ENCODE measurements around the gene KCNIP1.

Gene KCNIP1

GRCh38 chr5:170628691-170629565 lies 125.1 kb downstream of the KCNIP1 start:
- no peak for DNase-seq (ENCODE audit: low read depth)

GRCh38 chr5:170629566-170630175 lies 125.9 kb downstream of the KCNIP1 start:
- no peak for DNase-seq (ENCODE audit: low read depth)

GRCh38 chr5:170630226-170630625 lies 126.4 kb downstream of the KCNIP1 start:
- DNase-seq (ENCODE audit: low read depth) = no peak

GRCh38 chr5:170630711-170631141 lies 126.9 kb downstream of the KCNIP1 start:
- no peak for DNase-seq (ENCODE audit: low read depth)

- peak; percentile 22 for DNase-seq (ENCODE audit: low read depth)
Measured at GRCh38 chr5:170631466-170632195, 127.8 kb downstream of the KCNIP1 start.

- DNase-seq (ENCODE audit: low read depth) = no peak
Measured at GRCh38 chr5:170632266-170632984, 128.6 kb downstream of the KCNIP1 start.

GRCh38 chr5:170632985-170633234 lies 129.1 kb downstream of the KCNIP1 start:
- DNase-seq (ENCODE audit: low read depth) = no peak

- peak; percentile 88 for DNase-seq (ENCODE audit: low read depth)
Measured at GRCh38 chr5:170633235-170634081, 129.6 kb downstream of the KCNIP1 start.

- DNase-seq (ENCODE audit: low read depth) = peak; percentile 56
Measured at GRCh38 chr5:170634256-170634990, 130.6 kb downstream of the KCNIP1 start.

- no peak for DNase-seq (ENCODE audit: low read depth)
Measured at GRCh38 chr5:170635706-170636105, 131.9 kb downstream of the KCNIP1 start.

- DNase-seq (ENCODE audit: low read depth) = no peak
Measured at GRCh38 chr5:170636206-170636605, 132.4 kb downstream of the KCNIP1 start.

GRCh38 chr5:170636801-170637477 lies 133.1 kb downstream of the KCNIP1 start:
- DNase-seq (ENCODE audit: low read depth) = no peak

GRCh38 chr5:170638051-170638450 lies 134.2 kb downstream of the KCNIP1 start:
- no peak for DNase-seq (ENCODE audit: low read depth)

GRCh38 chr5:170638454-170639220 lies 134.8 kb downstream of the KCNIP1 start:
- peak; percentile 22 for DNase-seq (ENCODE audit: low read depth)

GRCh38 chr5:170639221-170639925 lies 135.6 kb downstream of the KCNIP1 start:
- DNase-seq (ENCODE audit: low read depth) = no peak

- no peak for DNase-seq (ENCODE audit: low read depth)
Measured at GRCh38 chr5:170640731-170641588, 137.1 kb downstream of the KCNIP1 start.

GRCh38 chr5:170641589-170642031 lies 137.8 kb downstream of the KCNIP1 start:
- no peak for DNase-seq (ENCODE audit: low read depth)

Measured in fibroblast of gingiva (primary cell).